ENCODE results near the gene RGCC.
"Not testable (repeated sequence)": the region's sequence is repeated elsewhere in the genome, so short reads cannot be mapped to it uniquely, and the experiment has no call there.

RGCC gene

GRCh38 chr13:41492432-41493260 is 35.3 kb downstream of the RGCC start:
- no peak for DNase-seq

GRCh38 chr13:41494202-41494601 is 36.9 kb downstream of the RGCC start:
- no peak for DNase-seq

- no peak for DNase-seq
These were observed 37.7 kb downstream of the RGCC start for GRCh38 chr13:41495044-41495443.

- DNase-seq = no peak
These were observed 39.3 kb downstream of the RGCC start for GRCh38 chr13:41496420-41497234.

- DNase-seq = no peak
These were observed 40.1 kb downstream of the RGCC start for GRCh38 chr13:41497436-41497835.

GRCh38 chr13:41499452-41499851 is 42.1 kb downstream of the RGCC start:
- no peak for DNase-seq

- no peak for DNase-seq
These were observed 43.2 kb downstream of the RGCC start for GRCh38 chr13:41500511-41500910.

- DNase-seq = no peak
These were observed 43.9 kb downstream of the RGCC start for GRCh38 chr13:41501281-41501680.

GRCh38 chr13:41502031-41502430 is 44.7 kb downstream of the RGCC start:
- DNase-seq = no peak

- no peak for DNase-seq
These were observed 45.3 kb downstream of the RGCC start for GRCh38 chr13:41502673-41503072.

- DNase-seq = no peak
These were observed 46.0 kb downstream of the RGCC start for GRCh38 chr13:41503356-41503755.

GRCh38 chr13:41504657-41505056 is 47.3 kb downstream of the RGCC start:
- DNase-seq = not testable (repeated sequence)

GRCh38 chr13:41505209-41505835 is 48.0 kb downstream of the RGCC start:
- no peak for DNase-seq

- DNase-seq = no peak
These were observed 49.0 kb downstream of the RGCC start for GRCh38 chr13:41506312-41506711.

- no peak for DNase-seq
These were observed 52.6 kb downstream of the RGCC start for GRCh38 chr13:41509971-41510370.

GRCh38 chr13:41511827-41512226 is 54.5 kb downstream of the RGCC start:
- no peak for DNase-seq

- DNase-seq = no peak
These were observed 55.1 kb downstream of the RGCC start for GRCh38 chr13:41512441-41512840.

- no peak for DNase-seq
These were observed 56.2 kb downstream of the RGCC start for GRCh38 chr13:41513600-41513999.

- DNase-seq = no peak
These were observed 57.6 kb downstream of the RGCC start for GRCh38 chr13:41514853-41515395.

- DNase-seq = no peak
These were observed 58.3 kb downstream of the RGCC start for GRCh38 chr13:41515491-41516139.

GRCh38 chr13:41516166-41516565 is 58.8 kb downstream of the RGCC start:
- DNase-seq = no peak

- DNase-seq = no peak
These were observed 59.4 kb downstream of the RGCC start for GRCh38 chr13:41516760-41517159.

All from NCI-H1694 (cell line).